Left forelimb (tissue), 1 donor: ENCODE measurements around the gene ARHGEF25.
"Not testable (repeated sequence)": the region's sequence is repeated elsewhere in the genome, so short reads cannot be mapped to it uniquely, and the experiment has no call there.

Source experiments
- DNase-seq: peaks from one replicate; pipeline ENCODE4 v3.0.0-alpha.2; 2018; ENCODE audit warnings: low spot score

Gene ARHGEF25

DNA sequence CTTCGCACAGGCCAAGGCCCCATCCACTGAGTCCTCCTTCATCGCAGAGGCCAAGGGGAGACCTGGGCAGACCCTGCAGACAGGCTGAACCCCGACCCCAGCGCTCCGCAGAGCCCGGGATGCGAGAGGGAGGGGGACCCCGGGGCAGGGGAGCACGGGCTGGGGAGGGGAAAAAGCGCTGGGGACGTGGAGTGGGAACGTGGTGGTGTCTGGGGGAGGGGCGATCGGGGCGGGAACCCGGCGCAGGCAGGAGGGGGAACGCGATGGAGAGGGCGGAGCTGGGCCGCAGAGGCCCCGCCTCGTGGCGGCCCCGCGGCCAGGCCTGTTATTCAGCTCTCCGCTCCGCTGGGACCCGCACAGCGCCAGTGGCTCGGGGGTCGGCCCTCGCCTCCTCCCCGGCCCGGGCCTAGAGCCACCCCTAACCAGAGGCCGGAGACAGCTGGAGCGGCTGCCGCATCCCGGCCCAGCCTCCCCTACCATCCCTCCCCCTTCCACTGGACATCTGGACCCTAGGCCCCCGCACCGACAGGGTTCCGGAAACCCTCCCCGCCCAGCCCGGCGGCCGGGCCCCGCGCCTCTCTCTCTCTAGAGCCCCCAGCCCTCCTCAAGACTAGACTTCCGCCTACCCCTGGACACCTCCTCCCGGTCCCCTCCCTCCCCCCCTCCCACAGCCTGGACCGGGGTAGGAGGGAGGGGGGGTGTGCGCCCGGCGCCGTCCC is at the start of gene ARHGEF25:
Gene ARHGEF25, plus strand, starts transcription at position 328 of the 719 bp plus-strand sequence. CDS start 460 bp downstream, outside the sequence.
- DNase-seq, result peak; percentile 92

DNA sequence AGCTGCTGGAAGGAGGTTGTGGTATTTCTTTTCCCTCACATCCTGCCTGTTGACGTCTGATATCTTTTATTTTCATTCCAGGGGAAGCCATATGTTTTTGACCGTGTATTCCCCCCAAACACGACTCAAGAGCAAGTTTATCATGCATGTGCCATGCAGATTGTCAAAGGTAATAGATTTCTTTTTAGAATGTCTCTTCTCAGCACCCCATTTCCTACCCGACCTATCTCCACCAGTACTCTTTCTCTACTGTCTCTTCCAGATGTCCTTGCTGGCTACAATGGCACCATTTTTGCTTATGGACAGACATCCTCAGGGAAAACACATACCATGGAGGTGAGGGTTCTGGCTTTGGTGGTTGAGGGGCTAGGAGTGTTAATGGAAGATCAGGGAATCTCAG is 47.9 kb upstream of the ARHGEF25 start:
- DNase-seq, result no peak

DNA sequence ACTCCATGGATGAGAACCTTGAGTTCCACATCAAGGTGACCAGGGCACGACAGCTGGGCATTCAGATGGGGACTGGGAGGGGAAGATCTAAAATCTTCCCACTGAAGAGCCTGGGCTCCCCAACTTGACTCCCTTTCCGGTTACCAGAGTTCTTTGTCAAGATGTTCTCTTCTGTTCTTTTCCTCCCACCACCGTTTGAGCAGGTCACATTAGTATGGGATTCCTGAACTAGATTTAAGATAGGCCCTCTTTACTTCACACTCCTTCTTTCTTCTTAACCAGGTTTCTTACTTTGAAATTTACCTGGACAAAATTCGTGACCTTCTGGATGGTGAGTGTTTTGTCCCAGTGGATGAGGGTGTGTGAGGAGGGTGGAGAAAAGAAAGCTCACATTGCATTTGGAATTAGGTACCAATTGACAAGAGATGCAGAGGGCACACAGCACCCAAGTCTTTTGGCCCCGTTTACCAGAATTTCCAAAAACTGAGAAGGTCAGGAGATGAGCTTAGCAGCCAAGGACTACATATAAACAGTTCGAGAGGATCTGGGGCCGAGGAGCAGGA is 47.0 kb upstream of the ARHGEF25 start:
- no peak for DNase-seq

DNA sequence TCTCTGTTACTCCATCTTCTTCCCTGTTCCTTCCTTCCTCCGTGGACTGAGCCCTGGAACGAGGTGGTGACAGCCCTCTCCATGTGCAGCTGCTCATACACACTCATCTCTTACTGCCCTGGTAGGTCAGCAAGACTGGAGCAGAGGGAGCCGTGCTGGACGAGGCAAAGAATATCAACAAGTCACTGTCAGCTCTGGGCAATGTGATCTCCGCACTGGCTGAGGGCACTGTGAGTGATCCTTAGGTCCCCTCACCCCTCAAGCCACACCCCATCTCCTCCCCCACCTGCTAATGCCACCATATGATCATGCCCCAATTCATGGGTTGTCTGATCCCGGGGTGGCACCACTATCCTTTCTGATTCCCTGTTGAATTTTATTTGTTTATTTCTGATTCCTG is 42.4 kb upstream of the ARHGEF25 start:
- no peak for DNase-seq

DNA sequence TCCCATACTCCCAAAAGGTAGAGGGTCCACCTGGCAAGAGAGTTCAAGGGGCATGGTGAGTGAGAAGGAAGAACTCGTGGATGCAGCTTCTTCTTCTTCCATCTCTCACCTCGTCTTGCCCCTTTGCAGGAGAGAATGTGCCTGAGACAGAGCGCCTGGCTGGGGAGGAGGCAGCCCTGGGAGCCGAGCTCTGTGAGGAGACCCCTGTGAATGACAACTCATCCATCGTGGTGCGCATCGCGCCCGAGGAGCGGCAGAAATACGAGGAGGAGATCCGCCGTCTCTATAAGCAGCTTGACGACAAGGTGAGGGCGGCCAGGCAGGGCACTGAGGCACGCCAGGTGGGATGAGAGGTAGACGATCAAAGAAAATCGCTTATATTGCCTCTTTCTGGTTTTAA is 41.4 kb upstream of the ARHGEF25 start:
- DNase-seq, result no peak

GRCh38 chr12:57570438-57570837 is 40.8 kb upstream of the ARHGEF25 start:
- not testable (repeated sequence) for DNase-seq

GRCh38 chr12:57571926-57572762 is 39.1 kb upstream of the ARHGEF25 start:
- no peak for DNase-seq

DNA sequence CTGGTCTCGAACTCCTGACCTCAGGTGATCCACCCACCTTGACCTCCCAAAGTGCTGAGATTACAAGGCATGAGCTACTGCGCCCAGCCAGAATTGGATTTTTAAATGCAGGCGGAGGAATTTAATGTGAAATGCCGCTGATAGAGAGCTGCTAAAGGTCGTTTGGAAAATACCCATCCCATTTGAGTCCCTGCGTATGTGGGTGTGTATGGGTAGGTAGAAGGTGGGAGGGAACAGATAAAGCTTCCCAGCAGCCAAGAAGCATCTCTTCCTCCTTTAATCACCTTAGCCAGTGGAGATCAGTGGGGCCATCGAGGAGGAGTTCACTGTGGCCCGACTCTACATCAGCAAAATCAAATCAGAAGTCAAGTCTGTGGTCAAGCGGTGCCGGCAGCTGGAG is 36.4 kb upstream of the ARHGEF25 start:
- no peak for DNase-seq

DNA sequence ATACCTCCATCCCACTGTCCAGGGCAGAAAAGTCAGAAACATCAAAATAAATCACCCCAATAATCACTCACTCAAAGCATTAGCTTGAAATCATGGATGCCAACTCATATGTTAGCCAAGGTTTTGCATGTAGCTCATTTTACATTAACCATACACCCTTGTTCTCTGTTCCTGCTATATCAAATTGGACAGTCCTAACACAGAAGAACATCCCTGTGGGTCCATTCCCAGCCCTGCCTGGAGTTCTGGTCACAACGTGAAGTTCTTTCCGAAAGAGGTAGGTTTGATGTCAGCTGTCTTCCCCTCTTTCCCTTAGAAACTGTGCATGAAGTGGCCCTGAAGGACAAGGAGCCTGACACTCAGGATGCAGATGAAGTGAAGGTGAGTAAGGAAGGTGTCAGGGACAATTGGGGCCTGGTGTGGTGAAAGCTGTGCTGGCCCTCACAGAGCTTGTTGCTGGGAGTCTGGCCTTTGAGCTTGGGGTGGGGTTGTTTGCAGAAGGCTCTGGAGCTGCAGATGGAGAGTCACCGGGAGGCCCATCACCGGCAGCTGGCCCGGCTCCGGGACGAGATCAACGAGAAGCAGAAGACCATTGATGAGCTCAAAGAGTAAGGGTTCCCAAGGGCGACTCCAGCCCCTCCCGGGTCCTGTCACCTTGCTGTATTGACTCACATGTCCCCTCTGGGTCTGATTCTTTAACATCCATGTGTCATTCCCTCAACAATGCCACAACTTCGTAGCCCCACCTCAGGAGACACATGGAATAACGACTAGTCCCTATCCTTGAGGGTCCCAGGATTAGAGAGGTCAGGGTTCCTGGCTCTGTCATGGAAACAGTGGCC is 35.2 kb upstream of the ARHGEF25 start:
- no peak for DNase-seq

GRCh38 chr12:57576613-57577160 is 34.5 kb upstream of the ARHGEF25 start:
- DNase-seq, result no peak

DNA sequence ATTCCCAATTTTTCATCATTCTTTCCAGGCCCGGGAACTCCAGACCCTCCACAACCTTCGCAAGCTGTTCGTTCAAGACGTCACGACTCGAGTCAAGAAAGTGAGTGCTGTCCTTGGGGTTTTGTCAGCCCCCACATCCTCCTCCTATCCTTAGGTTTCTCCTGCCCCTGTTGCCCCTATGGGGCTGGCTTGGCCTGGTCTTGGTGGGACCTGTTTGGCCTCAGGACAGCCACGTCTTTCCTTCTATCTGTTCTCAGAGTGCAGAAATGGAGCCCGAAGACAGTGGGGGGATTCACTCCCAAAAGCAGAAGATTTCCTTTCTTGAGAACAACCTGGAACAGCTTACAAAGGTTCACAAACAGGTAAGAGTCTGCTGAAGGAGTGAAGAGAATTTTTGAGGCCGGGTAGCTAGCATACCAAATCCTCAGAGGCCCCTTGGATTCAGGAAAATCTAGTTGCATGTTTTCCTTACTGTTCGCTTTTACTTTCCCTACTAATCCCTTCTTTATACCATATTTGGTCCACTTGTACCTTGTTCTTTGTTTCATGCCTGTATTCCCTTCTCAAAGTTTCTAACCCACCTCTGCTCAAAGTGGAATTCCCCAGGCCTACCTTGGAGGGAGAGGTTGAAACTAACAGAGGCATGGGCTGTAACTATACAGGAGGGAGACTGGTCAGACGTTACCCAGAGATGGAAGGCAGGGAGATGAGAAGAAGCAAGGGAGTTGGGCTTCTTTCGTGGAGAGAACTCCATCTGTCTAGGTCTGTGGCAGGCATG is 33.1 kb upstream of the ARHGEF25 start:
- DNase-seq, result no peak

DNA sequence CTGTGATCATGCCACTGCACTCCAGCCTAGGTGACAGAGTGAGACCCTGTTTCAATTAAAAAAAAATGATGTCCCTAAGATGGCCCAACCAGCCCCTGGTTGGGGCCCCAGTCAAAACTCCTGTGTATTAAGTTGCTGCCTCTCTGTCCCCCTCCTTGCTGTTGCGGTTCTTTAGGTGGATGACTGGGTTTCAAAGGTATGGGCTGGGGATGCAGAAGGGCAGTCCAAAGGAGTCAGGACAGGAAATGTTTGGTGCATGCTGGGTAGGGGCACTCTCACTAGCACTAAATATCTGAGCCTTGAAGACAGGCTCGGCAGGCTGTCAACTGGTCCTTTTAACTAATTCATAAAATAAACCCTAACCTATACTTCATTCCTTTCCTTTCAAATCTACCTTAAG is 32.2 kb upstream of the ARHGEF25 start:
- DNase-seq, result no peak

DNA sequence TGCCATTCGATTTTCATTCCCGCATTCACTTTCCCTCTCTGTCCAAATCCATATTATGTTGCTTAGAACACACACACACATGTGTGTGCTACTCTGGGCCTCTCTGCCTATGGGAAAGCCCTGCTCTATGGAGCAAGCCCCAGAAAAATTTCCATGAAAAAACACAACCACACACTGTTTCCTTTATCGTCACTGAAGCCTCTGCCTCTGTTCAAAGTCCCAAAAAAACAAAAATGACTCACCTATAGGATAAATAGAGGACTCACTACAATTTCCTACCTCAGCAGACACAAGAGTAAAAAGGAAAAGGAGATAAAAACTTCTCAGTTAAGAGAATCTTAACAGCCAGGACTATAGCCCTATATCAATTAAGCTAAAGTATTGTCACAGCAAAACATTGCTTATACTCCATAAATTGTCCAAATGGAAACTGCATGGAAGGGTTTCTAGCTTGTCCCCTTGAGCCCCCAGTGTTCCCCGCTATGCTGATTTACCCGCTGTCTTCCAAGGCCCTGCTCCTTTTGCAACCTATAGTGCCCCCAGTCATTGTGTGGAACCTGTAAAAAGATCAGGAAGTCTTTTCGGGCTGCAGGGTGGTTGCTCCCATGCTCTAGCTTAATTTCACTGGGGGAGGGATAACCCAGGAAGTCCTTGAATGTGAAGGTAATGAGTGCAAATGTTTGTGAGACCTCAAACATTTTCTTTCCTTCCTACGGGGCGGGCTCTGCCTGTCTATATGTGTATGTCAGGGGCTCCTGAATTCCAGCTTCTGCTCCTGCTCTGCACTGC is 31.4 kb upstream of the ARHGEF25 start:
- DNase-seq, result no peak

DNA sequence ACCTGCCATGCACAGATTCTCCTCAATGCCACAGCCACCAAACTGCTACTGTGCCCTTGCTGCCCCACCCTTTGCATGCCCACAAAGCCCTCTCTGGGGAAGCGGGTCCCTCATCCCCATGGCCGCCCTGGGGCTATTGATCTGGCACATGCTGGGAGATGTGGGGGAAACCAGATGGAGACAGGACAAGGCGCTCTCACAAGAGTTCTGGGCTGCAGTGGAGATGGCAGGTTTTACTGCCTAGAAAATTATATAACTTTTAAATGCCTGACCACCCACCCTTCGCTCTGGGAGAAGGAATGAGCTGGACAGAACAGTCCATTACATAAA is 30.8 kb upstream of the ARHGEF25 start:
- DNase-seq, result no peak

DNA sequence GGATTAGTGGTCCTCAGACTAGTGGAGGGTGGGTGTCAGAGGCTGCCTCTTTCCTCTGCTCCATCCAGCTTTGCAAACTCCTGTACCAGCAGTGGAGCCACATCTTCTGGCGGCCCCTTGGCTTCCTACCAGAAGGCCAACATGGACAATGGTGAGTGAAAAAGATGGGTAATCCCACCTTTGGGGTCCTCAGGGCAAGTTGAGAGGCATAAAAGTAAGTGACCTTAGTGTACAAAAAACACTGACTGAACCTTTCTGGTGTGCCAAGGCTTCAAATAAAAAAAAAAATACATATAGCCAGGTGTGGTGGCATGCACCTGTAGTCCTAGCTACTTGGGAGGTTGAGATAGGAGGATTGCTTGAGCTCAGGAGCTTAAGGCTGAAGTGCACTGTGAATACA is 29.4 kb upstream of the ARHGEF25 start:
- DNase-seq, result no peak

- DNase-seq, result no peak
These were observed 28.8 kb upstream of the ARHGEF25 start for GRCh38 chr12:57582440-57582839.

DNA sequence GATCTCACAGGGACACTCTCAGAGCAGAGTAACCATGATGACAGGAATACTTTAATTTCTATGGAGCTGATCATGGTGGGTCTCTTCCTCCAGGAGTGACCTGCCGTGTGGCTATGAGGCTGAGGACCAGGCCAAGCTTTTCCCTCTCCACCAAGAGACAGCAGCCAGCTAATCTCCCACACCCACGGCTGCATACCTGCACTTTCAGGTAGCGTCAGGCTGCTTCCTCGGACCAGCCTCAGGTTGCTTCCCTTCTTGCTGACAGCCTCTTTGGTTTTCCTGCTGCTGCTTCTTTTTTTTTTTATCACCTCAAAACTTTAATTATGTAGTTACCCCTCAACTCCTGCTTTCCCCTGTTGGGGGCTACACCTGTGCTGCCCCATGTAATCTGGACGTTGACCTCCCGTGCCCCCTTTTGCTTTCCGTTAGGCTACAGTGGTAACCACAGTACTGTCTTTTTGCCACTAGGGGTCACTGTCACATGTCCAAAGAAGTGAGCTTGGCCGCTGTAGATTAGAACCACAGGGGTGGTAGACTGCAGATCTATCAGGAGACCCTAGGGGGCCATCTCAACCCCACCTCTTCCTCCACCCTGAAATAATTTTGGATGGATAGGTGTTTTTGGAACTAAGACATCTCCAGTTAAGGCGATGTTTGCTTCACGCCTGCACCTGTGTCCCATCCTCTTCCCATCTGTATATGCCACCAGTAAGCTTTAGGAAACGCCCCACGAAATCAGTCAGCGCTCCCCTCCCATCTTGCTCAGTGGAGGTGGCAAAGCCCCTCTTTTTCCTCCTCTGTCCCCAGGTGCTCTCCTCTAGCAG is 28.0 kb upstream of the ARHGEF25 start:
- DNase-seq, result no peak

GRCh38 chr12:57584050-57584449 is 27.2 kb upstream of the ARHGEF25 start:
- no peak for DNase-seq

- no peak for DNase-seq
These were observed 26.5 kb upstream of the ARHGEF25 start for GRCh38 chr12:57584690-57585089.
